Measurements from ENCODE around the gene FANCM.

DNA sequence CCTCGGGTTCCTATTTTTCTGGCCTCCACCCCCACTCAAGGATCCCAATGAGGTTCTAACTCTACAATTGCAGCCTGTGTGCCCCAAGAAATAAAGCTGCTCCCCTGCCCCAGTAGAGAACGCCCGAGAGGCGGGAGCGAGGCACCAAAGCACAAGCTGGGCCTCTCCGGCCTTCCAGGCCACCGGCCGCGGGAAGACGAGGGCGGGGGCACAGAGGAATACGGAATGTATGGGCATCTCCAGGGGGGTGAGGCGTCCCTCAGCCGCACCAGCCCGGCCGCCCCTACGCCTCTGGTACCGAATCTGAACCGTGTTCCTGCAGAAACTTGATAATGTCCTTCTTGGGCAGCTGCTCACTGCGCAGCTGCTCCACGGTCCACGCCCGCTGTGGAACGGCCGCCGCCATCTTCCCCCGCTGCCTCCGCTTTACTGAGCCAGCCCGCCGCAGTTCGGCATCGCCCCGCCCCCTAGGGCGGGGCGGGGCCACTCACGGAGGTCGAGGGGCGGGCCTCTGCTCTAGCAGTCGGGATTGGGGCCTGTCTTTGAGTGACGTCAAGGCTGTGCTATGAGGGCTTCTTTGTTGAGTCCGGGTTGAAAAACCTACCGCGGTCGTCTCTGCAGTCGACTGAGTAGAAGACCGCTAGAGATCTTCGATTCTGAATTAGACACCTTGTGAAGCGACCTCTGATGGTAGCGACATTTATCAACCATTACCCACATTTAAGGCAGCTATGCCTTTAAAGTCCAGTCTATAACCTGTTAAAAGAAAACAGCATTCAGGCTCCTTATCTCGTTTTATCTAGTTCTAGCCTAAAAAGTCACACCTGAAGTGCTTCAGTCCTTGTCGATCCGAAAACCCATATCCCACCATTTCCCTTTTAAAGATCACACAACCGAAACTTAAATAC, 1.4 kb upstream of the FANCM start, which contains the start of gene FKBP3:
- TF ChIP-seq POLR2A (IDR thresholded peaks at IDR 0.05), result peak in 2 of 4 donors; percentile 67 to 75
- TF ChIP-seq EP300 (IDR thresholded peaks at IDR 0.05), result no peak
- TF ChIP-seq, protein P1, sequence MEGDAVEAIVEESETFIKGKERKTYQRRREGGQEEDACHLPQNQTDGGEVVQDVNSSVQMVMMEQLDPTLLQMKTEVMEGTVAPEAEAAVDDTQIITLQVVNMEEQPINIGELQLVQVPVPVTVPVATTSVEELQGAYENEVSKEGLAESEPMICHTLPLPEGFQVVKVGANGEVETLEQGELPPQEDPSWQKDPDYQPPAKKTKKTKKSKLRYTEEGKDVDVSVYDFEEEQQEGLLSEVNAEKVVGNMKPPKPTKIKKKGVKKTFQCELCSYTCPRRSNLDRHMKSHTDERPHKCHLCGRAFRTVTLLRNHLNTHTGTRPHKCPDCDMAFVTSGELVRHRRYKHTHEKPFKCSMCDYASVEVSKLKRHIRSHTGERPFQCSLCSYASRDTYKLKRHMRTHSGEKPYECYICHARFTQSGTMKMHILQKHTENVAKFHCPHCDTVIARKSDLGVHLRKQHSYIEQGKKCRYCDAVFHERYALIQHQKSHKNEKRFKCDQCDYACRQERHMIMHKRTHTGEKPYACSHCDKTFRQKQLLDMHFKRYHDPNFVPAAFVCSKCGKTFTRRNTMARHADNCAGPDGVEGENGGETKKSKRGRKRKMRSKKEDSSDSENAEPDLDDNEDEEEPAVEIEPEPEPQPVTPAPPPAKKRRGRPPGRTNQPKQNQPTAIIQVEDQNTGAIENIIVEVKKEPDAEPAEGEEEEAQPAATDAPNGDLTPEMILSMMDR (IDR thresholded peaks at IDR 0.05), result no peak
- TF ChIP-seq POLR2AphosphoS5 (IDR thresholded peaks at IDR 0.05), result peak; percentile 61 to 95 (median 93)
